HEK293 (cell line): Measurements from ENCODE around the gene GJB5.

Experiments
- CTCF ChIP-seq: fragments of 450-650 bp; formaldehyde crosslinking; IDR thresholded peaks from 2 replicates; pipeline ENCODE4 v1.5.1; 2016; ENCODE audit warnings: missing biosample characterization, missing genetic modification characterization
- KLF16 ChIP-seq: fragments of 450-650 bp; formaldehyde crosslinking; IDR thresholded peaks from 2 replicates; pipeline ENCODE4 v1.5.1; 2017; ENCODE audit warnings: missing biosample characterization, missing genetic modification characterization
- MYNN ChIP-seq: fragments of 450-650 bp; formaldehyde crosslinking; IDR thresholded peaks from 2 replicates; pipeline ENCODE4 v1.5.1; 2016; ENCODE audit warnings: missing biosample characterization, missing genetic modification characterization, borderline replicate concordance
- SP2 ChIP-seq: fragments of 450-650 bp; formaldehyde crosslinking; IDR thresholded peaks from 2 replicates; pipeline ENCODE4 v1.5.1; 2016; ENCODE audit warnings: missing biosample characterization, missing genetic modification characterization
- ZEB2 ChIP-seq: fragments of 450-650 bp; formaldehyde crosslinking; IDR thresholded peaks from 2 replicates; pipeline ENCODE4 v1.5.1; 2016; ENCODE audit warnings: missing biosample characterization, missing genetic modification characterization
- ZNF629 ChIP-seq: fragments of 450-650 bp; formaldehyde crosslinking; IDR thresholded peaks from 2 replicates; pipeline ENCODE4 v1.5.1; 2017; ENCODE audit warnings: missing biosample characterization, missing genetic modification characterization
- TF ChIP-seq, protein P1 (sequence below): fragments of 450-650 bp; formaldehyde crosslinking; IDR thresholded peaks from 2 replicates; pipeline ENCODE4 v1.5.1; 2016; ENCODE audit warnings: missing biosample characterization, missing genetic modification characterization

DNA sequence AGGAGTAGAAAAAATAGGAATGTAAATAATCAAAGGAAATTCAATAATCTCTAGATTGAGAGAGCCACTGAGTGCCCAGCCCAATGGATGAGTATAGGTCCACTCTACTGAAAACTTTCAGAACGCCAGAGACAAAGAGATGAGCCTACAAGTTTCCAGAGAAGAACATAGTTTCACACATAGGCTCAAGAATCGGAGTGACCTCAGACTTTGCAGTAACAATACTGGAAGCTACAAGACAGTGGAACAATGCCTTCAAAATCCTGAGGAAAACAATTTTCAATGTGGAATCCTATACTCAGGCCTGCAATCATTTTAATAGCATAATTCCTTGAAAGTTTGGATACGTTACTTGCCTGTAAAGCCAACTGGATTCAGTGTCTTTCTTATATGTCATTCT lies 48.9 kb downstream of the GJB5 start:
- TF ChIP-seq KLF16 (no peak), ZNF629 (tag by site-specific recombination) (no peak), CTCF (tag by site-specific recombination) (no peak), SP2 (tag by site-specific recombination) (no peak), ZEB2 (tag by site-specific recombination) (no peak), MYNN (tag by site-specific recombination) (no peak)
- TF ChIP-seq, protein P1, sequence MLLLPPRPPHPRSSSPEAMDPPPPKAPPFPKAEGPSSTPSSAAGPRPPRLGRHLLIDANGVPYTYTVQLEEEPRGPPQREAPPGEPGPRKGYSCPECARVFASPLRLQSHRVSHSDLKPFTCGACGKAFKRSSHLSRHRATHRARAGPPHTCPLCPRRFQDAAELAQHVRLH: no peak
